ENCODE data around the gene EFCAB6.

EFCAB6 gene

DNA sequence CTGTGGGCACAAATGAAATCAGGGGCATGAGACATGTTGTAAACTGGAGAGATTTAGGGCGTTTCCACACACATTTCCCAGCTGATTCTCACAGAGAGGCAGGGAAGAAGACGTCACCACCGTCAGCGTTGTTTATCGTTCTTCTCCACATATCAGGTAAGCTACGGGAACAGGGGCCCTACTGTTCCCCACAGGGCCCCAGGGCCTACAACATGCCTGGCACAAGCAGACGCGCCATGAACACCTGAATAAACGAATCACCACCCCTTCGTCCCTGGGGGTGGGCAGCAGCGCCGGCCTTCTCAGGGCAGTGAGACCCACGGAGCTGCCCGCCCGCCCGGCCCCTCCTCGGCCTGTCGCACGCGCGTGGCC, 342 bp downstream of the EFCAB6 start:
- DNase-seq = no peak

DNA sequence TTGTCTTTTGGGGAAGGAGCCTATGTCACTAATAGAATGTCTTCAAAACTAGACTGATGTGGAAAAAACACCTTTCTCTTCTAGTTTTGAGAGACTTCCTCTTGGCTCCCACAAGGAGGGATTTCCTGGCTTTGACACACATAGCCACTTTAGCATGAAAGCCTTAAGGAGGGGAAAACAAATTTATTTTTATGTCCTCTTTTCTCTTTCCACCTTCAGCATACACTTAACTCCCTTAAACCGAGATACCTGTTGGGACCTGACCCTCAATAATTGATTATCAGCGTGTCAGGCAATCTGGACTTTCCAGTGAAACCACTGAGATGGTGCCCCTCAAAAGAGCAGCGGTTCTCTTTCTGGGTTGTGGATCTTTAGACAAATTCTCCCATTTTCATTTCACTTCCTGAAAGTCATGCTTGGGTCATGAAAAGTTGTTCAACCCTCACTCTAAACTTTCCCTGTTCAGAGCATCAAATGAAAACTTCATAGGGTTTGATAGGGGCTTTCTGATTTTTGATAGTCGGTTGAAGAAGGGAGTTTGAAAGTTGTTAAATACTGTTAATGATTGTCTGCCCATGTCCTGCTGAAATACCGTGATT, 9.1 kb downstream of the EFCAB6 start:
- DNase-seq = no peak

GRCh38 chr22:43800970-43801369, 11.1 kb downstream of the EFCAB6 start:
- DNase-seq = no peak

- no peak for DNase-seq
These were observed 13.6 kb downstream of the EFCAB6 start for GRCh38 chr22:43798492-43798891.

GRCh38 chr22:43796567-43796966, 15.5 kb downstream of the EFCAB6 start:
- DNase-seq = no peak

DNA sequence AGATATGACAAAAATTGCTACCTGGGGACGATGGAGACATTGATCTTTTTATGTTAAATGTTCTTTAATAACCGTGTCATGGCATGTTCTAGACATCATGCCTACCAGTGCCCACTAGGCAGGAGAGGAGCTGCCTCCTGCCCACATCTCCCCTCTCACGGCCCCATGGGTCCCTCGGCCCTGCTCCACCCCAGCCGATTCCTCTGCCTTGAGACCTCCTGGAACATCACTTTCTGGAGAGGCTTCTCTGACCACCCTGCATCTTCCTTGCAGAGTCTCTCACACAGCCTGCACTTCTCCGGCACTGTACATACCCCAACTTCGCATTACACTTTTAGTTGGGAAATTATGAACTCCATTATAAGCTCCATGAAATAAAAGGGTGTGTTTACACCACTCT, 16.8 kb downstream of the EFCAB6 start:
- no peak for DNase-seq

DNA sequence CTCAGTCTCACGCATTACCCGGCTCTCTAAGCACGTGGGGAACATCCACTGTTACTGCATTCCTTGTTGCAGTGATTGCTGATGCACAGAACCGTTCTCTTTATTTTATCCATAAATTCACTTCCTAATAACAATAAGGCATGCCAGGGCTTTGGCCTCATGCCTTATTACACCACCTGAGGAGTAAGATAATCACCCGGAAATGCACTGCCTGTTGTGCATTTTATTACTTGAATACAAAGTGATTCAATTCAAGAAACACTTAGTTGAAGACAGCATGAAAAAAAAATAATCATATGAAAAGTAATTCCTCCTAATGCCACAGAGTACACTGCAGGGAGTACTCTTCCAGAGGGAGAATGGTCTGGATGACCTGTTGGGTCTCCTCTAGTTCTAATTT, 19.2 kb downstream of the EFCAB6 start:
- no peak for DNase-seq

DNA sequence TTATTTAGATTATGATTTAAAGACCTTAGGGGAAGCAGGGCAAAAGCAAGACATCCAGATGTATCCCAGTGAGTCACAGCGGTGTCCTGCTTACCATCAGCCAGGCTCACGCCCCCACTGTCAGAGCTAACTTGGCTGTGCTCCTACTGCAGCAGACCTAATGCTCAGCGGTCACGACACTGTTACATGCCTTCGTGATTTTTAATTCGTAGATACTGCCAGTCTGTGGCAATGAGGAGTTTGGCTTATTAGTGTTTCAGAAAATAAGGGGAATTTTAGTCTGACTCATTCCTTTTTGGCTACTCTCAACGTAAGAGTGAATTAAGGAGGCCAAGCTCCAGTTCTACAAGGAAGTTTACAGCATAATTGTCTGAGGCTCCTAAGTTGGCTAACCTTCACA, 22.7 kb downstream of the EFCAB6 start:
- DNase-seq = no peak

GRCh38 chr22:43783777-43784176, 28.3 kb downstream of the EFCAB6 start:
- DNase-seq = no peak

DNA sequence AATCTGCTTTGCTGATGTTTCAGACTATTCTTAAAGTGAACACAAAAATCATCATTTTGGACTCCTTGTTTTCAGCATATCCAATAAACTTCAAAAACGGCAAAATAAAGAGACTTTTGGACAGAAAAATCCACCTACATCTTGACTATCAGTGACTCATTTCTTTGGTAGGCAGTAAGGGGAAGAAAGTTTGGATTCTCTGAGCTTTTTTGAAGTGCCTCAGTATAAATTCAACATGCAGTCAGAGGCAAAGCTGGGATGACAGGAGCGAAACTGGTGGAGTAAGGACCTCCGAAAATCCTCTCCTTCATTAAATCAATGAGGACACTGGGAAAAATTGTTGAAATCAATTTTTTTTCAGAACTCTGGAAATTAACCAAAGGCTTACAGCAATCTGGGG, 29.7 kb downstream of the EFCAB6 start:
- no peak for DNase-seq

DNA sequence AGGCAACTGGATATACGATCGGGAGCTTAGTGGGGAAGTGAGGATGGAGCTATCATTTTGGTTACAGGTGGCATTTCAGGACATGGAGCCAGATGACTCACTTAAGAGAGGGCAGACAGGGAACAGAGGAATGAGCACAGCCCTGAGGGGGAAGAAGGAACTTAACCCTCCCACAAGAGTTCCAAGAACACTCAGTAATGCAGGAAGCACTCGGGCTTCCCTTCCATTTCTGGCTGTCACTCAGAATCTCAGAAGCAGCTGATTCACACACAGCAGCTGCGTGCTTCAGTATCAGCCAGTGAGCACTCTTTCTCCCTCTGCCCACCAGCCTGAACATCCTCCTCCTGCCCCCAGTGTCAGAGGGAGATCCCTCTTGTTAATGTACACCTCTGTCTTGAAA, 34.8 kb downstream of the EFCAB6 start:
- no peak for DNase-seq

DNA sequence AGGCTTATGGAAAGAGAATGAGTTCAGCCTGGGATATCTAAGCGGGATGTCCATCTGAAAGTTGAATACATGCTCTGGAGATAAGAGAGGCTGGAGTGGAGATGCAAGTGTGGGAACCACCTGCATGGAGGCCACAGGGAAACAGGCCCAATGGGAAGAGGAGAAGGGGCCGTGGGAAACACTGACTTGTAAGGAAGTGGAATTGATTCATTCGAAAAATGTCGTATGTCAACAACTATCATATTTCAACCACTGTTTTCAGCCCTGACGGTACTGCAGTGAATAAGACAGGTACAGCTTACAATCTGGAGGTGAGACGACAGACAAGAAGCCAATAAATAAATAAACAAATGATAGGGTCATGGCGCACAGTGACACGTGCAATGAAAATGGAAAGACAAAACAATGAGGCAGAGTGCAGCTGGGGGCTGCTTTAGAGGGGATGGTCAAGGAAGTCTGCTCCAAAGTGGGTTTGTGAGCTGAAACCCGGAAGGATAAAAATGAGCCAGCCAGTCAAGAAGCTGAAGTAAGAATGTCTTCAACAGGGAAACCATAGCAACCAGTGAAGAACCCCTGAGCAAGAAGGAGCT, 35.9 kb downstream of the EFCAB6 start:
- DNase-seq = no peak

DNA sequence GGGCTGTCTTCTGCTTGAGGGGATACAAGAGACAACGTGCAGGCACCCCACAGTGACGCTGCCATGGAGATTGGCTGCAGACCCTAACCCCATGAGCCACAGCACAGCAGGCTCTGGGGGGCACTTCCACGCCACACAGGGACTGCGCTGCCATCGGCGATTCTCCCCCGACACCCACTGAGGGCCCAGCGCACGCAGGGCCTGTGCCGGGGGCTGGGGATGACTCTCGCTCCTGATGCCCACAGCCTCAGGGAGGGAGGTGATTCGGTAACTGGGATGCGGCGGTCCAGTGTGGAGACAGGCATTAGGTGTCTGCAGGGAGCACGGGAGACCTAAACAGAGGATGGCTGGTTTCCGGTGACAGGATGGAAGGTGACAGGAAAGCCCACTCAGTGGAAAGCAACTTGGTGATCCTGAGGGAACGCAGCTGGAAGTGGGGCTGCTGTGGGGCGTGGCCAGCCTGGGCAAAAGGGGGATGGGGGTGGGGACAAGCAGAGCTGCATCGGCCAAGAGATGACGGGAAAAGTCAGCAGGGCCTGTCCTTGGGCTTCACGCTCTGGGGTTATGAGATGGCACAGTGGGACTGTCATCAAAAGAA, 37.7 kb downstream of the EFCAB6 start:
- no peak for DNase-seq

DNA sequence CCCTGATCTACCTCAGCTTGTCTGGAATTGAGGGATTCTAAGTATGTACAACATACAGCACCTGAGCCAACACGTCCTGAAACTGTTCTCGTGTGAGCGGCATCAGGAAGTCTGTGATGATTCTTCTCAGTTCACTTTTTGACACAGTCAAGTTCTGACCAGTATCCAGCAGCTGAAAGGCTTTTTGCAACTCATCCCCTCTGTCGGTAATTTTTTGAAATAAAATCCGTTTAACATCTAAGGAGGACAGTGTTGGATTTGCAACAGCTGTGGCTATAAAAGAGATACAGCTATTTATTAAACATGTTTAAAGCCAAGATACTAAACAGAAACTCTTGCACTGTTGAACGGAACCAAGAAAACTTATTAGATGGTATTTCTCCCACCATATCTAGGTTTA, 39.3 kb downstream of the EFCAB6 start:
- no peak for DNase-seq

DNA sequence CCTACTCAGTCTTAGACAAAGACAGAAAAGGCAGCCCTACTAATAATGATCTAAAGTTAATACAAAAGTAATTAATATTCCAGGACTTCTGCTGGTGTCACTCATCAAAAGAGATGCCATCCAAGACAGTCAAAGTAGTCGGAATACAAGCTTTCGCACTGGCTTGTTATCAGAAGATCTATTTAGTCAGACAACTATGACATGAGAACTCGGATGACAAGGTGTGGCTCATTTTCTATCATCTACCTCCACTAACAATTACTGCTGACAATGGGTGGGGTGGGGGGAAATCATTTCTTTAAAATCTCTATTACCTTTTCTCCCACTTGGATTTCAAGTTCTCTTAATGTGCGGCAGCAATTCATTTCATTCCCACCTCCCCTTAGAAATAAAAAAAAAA, 56.7 kb downstream of the EFCAB6 start:
- no peak for DNase-seq

DNA sequence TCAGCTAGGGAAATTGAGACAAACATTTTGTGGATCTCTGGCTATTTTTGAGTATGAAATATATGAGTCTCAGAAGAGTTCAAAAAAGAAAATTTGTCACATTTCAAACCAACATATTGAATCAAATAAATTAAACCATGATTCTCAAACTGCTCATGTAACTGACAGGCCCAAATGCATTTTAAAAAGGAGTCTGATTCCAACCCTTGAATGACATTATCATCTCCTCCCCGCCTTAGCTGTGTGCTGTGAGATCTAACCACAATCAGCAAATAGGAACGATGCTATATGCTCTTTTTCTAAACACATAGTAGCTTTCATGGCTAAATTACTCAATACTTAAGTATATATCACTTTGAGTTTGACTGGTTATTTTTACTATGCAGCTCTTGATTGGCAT, 57.1 kb downstream of the EFCAB6 start:
- DNase-seq = no peak

DNA sequence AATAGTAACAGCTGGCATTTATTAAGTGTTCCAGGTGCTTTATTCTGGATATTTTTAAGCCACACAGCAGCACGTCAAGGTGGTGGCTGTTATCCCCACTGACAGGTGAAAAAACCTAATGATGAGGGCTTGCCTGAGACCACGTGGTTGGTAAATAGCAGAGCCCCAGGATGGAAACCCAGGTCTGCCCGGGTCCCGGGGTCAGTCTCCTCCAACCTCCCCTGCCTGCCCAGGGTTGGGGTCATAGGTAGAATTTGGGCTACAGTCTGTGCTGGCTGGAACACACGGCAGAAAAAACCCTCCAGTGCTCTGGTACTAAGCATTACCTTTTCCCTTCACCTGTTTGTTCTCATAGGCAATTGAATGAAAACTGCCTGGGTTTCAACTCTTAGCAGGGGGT, 57.9 kb downstream of the EFCAB6 start:
- no peak for DNase-seq

- DNase-seq = no peak
These were observed 58.4 kb downstream of the EFCAB6 start for GRCh38 chr22:43753688-43754087.

DNA sequence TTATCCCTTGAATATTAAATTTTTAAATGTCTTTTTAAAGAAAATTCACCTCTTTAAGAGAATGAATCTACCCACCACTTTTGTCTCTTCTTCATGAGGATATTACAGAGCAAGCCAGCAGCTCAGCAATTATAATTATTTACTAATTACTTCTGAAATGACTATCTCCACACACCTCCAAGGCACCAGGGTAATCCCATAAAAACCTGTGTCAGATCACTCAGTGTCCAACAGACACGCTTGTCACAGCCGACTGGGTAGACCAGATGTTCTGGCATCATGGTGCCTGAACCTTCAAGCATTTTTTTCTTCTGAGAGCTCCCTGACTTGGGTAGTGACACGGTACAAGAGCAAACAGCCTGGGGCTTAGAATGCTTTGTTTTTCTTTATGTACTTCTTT, 61.4 kb downstream of the EFCAB6 start:
- no peak for DNase-seq

GRCh38 chr22:43749473-43749872, 62.6 kb downstream of the EFCAB6 start:
- no peak for DNase-seq

GRCh38 chr22:43747877-43748276, 64.2 kb downstream of the EFCAB6 start:
- DNase-seq = no peak

DNA sequence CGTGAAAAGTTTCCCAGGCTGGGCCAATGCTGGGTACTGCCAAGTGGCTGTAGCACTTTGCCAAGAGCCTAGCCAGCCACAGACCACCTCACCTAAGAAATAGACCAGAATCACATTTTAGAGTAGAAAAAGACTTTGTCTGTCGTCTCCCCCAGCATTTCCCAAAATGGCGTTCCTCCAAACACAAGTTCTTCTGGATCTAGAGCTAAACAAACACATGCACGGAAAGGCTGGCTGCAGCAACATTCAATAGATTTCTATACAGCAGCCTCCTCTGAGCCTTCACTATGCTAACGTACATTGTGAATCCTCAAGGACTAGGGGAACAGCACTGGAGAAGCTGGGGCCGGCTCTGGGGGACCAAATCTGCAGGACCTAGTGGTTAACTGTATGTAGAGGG, 65.0 kb downstream of the EFCAB6 start:
- DNase-seq = no peak

DNA sequence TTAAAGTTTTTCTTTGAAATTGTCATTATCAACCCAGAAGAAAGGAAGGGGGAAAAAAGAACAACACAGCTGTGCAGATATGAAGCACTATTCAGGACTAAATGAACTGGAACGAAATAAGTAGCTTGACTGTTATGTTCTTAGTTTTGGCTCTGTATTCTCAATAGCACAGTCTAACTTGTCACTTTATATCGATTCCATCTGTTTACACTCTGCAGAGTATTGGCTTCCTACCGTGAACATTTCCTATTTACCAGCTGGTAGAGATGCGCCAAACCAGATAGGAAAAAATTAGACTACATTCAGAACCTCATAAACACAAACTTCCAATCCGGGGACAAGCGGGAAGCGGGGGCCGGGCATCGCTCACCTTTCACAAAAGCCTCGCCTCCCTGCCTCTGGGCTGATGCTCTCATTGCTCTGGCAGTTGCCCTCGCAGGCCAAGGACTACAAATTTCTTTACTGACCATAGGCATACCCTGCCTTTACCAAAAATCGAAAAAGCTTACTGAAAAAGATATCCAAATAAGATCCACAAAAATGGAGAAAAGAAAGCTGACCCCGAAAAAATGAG, 66.2 kb downstream of the EFCAB6 start:
- no peak for DNase-seq

GRCh38 chr22:43745411-43745770, 66.7 kb downstream of the EFCAB6 start:
- DNase-seq = no peak
